GM19240 (cell line): ENCODE measurements around the gene IL6R.
"Not testable (repeated sequence)": the region's sequence is repeated elsewhere in the genome, so short reads cannot be mapped to it uniquely, and the experiment has no call there.

Experiments
- DNase-seq: peaks from one replicate; pipeline ENCODE4 v3.0.0; 2011; ENCODE audit warnings: low spot score; ENCODE audit not compliant: insufficient read length

The IL6R gene

DNA sequence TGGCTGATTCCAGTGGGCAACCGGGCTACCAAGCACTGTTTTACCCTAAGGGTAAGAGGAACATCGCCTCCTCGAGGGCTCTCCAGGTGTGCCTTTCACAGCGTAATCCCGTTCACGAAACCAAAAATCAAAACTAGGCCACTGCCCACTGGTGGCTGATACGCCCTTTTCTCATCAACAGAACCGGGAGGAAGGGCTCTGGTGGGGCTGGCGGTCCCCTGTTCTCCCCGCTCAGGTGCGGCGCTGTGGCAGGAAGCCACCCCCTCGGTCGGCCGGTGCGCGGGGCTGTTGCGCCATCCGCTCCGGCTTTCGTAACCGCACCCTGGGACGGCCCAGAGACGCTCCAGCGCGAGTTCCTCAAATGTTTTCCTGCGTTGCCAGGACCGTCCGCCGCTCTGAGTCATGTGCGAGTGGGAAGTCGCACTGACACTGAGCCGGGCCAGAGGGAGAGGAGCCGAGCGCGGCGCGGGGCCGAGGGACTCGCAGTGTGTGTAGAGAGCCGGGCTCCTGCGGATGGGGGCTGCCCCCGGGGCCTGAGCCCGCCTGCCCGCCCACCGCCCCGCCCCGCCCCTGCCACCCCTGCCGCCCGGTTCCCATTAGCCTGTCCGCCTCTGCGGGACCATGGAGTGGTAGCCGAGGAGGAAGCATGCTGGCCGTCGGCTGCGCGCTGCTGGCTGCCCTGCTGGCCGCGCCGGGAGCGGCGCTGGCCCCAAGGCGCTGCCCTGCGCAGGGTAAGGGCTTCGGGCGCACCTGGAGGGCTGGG, at the start of gene IL6R:
TSS of gene IL6R (plus strand) at position 360 of the 763 bp plus-strand sequence. CDS start at position 647, 287 bp downstream.
- no peak for DNase-seq

DNA sequence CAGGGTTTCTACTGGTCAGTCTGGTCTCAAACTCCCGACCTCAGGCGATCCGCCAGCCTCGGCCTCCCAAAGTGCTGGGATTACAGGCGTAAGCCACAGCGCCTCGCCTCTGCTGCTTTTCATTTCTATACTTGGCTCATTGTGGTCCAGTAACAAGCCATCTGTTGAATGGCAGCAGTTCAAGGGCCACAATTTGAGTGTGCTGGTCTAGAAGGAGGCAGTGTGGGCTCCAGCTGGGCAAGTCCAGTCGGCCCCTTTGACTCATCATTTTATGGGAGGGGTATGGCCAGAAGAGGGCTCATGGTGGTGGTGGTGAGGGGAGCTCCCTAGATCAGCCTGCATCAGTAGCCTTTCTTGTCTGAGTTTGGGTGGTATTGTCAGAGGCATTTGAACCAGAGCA, 46.6 kb upstream of the IL6R start:
- DNase-seq: no peak

DNA sequence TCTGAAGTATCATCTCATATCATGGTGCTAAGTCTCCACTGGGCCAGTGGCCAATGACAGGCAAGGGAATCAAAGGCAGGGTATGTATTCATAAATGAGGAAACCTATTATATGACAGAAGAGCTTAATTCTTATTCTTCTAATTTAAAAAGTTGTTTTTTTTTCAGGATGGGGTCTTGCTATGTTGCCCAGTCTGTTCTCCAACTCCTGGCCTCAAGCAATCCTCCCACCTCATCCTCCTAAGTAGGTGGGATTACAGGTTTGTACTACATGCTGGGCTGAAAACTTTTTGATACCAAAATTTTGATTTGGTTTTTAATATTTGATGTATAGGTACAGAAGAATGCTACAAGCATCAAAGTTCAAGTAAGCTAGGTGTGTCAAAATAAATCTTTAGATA, 44.9 kb upstream of the IL6R start:
- no peak for DNase-seq

DNA sequence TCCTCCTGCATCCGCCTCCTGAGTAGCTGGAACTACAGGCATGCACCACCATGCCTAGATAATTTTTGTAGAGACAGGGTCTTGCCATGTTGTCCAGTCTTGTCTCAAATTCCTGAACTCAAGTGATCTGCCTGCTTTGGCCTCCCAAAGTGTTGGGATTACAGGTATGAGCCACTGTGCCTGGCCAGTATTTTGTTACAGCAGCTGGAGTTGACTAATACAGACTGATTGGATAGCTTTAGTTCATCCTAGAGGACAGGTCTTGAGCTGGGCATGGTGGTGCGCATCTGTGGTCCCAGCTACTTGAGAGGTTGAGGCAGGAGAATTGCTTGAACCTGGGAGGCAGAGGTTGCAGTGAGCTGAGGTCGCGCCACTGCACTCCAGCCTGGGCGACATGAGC, 44.3 kb upstream of the IL6R start:
- not testable (repeated sequence) for DNase-seq

DNA sequence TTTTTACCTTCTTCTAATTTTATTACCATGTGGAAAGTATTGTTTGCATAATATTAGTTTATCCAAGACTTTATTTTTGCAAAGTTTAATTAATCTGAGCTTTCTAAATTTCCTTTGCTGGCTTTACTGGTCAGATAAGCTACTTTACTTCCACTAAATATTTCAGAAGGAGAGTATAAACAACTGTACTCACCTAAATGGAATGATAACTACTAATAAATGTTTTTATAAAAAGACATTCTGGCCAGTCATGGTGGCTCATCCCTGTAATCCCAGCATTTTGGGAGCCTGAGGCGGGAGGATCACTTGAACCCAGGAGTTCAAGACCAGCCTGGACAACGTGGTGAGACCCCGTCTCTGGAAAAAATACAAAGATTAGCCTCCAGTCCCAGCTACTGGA, 43.8 kb upstream of the IL6R start:
- DNase-seq: no peak

DNA sequence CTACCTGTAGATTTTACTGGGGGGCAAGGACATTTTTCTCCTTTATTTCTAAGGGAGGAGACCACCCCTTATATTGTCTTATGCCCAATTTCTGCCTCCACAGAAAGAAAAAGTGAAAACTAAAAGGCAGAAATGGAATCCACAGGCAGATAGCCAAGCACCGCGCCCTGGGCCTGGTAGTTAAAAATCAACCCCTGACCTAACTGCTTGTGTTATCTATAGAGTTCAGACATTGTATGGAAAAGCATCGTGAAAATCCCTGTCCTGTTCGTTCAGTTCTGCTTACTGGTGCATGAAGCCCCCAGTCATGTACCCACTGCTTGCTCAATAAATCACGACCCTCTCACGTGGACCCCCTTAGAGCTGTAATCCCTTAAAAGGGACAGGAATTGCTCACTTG, 33.7 kb upstream of the IL6R start:
- no peak for DNase-seq

DNA sequence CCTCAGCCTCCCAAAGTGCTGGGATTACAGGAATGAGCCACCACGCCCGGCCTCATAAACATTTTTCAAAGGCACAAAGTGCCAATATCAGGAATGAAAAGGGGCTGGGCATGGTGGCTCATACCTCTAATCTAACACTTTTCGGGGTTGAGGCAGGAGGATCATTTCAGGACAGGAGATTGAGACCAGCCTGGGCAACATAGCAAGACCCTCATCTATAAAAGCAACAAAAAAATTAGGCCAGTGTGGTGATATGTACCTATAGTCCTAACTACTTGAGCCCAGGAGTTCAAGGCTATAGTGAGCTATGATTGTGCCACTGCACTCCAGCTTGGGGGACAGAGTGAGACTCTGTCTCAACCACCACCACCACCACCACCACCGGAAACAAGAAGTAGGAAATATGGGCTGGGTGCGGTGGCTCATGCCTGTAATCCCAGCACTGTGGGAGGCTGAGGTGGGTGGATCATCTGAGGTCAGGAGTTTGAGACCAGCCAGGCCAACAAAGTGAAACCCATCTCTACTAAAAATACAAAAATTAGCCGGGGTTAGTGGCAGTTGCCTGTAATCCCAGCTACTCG, 31.3 kb upstream of the IL6R start:
- DNase-seq: not testable (repeated sequence)

DNA sequence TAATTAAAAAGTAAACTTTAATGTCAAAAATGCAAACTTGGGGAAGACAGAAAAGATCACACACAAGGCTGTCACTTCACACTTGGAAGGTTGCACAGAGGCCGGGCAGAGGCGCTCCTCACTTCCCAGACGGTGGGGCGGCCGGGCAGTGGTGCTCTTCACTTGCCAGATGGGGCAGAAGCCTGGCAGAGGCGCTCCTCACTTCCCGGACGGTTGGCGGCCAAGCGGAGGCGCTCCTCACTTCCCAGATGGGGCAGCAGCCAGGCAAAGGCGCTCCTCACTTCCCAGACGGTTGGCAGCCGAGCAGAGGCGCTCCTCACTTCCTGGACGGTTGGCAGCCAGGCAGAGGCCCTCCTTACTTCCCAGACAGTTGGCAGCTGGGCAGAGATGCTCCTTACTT, 25.8 kb upstream of the IL6R start:
- DNase-seq: no peak

DNA sequence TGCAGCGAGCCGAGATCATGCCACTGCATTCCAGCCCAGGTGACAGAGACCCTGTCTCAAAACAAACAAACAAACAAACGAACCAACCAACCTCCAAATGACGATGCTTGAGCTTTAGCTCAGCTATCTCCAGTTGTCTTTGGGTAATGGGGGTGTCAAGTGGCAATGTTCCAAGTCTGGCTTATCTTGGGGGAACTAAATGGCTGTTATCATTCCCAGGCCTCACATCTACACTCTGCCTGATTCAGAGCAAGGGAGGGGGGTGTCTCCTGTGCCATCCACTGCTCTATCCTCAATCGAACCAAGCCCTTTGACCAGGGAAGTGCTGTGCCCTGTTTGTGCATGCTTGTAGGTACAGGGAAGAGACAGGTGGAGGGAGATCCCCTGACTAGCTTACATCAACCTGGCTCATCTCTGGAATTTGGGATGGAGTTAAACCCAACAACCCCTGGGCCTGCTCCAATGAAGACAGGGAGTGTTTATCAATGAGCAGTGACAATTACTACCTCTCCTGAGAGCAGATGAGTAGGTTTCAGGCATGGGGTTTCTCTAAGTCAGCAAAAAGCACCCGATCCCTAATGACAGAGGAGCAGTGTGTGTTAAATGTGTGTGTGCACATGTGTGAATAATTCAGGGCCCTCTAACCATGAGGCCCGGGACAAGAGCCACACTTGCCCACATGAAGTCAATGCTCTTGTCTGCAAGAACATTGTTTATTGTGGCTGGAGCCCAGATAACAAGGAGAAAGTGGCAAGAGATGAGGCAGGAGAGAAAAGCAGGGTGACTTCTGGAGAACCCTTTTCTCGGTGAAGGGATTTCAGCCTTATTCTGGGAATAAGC, 20.3 kb upstream of the IL6R start:
- DNase-seq: no peak

DNA sequence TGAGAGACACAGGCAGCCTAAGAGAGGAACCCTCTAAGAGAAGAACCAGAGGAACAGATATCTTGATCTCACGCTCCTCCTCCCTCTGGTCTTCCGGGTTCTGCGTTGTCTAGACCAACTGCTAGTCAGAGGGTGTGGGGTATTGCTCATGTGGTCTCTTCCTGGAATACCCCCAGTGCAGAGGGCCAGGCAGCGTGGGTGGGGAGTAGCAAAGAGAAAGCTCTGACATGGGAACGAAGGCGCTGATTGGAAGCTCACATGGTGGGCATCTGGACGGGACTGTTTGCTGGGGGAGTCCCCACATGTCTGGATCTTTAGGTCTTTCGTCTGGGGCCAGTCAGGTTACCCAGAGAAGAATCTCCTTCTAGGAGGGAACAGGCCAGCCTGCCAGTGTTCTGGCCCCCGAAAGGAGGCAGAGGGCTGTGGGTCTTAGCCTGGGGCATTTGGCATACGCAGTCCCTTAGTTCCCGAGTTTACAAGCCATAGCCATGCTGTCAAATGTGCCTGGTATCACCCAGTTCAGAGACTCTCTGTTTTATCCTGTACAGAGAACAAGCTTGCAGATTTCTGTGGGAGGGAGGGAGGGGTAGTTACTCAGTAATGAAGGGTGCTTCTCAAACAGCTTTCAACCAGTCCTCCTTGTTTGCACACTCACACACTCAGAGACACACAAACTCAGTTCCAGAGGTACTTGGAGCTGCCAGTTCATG, 18.3 kb upstream of the IL6R start:
- no peak for DNase-seq

DNA sequence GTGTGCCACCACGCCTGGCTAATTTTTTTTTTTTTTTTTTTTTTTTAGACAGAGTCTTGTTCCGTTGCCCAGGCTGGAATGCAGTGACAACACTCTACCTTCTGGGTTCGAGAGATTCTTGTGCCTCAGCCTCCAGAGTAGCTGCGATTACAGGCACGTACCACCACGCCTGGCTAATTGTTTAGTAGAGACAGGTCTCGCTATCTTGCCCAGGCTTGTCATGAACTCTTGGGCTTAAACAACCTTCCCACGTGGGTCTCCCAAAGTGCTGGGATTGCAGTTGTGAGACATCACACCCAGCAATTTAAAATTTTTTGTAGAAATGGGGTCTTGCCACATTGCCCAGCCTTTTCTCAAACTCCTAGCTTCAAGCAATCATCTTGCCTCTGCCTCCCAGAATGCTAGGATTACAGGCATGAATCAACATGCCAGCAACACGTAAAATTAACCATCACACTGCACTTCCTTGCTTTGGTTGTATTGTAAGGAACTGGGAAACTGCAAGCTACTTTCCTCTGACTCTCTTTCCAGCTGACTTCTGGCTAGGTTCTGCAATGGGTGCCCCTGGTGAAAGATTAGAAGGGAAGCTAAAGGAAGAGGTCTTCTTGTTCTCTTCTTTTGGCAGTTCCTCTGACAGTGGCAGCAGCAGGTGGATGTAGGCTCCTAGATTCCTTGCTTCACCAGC, 13.9 kb upstream of the IL6R start:
- no peak for DNase-seq

DNA sequence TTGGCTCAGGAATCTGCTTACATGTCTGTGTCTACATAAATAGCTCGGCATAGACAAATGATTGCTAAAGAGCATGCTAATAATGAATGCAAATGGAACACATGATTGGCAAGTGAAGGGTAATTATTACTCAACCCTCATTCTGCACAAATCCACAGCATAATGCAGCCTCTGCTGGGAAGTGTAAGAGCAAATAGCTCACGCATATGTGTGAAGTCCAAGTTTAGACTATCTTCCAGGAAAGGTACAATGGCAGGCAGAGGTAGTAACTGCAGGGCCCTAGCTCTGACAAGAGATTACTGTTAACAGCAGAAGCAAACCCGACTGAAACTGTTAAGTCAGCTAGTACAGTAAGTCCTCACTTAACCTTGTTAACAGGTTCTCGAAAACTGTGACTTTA, 7.0 kb upstream of the IL6R start:
- no peak for DNase-seq

DNA sequence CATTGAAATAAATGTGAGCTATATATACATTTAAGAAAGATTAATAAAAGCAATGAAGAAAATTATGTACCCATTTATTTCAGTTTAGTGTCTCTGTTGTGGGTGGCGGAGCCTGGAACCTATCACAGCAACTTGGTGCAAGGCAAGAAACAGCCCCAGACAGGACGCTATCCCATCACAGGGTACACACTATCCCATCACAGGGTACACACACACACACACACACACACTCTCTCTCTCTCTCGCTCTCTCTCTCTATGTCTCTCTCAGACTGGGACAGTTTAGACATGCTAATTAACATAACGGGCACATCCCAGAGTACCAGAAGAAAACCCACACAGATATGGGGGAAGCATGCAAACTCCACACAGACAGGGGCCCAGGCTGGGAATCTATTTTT, 6.5 kb upstream of the IL6R start:
- no peak for DNase-seq

DNA sequence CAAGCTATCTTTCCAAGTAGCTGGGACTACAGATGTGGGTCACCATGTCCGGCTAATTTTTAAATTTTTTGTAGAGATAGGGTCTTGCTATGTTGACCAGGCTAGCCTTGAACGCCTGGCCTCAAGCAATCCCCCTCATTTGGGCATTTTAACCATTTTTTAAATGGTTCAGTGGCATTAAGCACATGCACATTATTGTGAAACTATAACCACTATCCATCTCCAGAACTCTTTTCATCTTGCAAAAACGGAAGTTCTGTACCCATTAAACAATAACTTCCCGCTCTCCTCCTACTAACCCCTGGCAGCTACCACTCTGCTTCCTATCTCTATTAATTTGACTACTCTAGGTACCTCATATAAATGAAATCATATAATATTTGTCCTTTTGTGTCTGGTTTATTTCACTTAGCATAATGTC, 4.8 kb upstream of the IL6R start:
- no peak for DNase-seq

DNA sequence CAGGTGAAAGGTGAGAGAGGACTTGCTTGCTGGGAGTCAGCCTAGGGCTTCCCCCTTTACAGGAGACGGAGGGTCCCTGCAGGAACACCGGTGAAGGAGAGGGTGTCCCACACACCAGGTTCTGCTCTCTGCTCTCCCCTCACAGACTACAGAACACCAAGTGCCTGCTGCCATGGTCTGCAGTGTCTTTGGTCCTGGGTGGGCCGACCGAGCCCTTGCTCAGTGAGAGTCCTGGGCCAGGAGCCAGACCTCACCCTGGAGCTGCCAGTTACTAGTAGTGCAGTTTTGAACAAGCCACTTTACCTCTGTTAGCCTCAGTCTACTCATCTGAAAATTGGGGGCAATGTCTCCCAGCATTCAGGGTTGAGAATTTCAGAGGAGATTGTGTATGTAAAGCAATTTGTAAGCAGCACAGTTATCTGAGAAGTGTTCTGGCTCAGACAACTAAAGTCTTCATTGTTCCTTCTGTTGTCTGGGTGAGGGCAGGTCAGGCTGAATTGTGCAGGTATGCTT, 2.7 kb upstream of the IL6R start:
- DNase-seq: no peak

DNA sequence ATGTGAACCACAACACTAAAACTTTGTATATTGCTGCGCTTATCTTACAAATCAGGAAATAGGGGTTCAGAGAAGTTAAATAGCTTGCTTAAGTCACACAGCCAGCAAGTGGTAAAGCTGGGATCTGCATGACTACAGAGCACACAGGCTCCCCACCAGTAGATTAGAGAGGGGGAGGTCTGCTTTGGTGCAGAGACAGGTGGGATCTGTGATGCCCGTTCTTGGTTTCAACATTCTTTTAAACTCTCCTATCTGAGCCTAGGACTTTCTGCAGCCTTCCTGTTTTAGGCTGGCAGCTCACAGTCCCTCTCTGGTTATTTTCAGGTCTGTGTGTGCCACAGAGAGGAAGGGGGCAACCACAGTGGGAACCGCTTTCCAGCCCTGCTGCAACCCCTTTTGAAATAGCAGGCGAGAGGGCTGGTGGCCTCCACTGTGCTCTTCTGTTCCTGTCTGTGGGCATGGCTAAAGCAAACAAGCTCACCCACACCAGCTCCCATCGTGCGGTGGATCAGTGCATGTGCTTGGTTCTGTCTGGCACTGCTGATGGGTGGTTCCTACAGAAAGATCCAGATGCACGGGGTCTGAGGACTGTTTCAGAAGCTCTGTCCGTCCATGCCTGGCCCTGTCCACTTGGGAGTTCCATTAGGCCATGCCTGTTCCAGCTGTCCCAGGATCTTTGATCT, 1.7 kb upstream of the IL6R start:
- no peak for DNase-seq

DNA sequence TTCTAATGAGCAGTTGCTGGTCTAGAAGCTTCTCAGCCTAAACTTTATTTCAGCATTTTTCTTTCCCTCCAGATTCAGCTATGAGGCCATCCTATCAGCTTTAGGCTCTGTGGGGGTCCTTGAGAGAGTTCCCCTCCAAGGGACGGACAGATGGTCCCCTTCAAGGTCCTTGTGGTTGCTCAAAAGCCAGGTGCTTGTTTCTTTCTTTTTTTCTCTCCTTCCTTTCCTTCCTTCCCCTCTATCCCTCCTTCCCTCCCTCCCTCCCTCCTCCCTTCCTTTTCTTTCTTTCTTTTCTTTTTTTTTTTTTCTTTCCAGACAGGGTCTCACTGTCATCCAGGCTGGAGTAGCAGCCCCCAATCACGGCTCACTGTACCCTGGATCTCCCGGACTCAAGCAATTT, 1.2 kb upstream of the IL6R start:
- no peak for DNase-seq

DNA sequence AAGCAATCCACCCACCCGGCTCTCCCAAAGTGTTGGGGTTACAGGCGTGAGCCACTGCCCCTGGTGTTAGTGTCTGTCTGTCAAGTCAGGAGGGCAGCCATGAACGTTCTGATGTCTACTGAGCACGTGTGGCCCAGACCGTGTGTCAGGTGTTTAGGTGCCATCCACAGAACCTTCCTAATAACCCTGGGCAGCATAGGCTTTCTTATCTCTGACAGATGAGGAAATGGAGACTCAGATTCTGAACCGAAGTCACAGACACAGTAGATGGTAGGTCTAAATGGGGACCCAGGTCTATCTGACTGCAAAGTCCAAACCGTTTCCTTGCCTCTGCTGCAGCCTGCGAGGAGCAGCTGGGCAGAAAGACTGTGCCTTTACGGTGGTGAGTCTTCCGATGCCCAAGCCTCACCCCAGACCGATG, 622 bp upstream of the IL6R start:
- DNase-seq: no peak

DNA sequence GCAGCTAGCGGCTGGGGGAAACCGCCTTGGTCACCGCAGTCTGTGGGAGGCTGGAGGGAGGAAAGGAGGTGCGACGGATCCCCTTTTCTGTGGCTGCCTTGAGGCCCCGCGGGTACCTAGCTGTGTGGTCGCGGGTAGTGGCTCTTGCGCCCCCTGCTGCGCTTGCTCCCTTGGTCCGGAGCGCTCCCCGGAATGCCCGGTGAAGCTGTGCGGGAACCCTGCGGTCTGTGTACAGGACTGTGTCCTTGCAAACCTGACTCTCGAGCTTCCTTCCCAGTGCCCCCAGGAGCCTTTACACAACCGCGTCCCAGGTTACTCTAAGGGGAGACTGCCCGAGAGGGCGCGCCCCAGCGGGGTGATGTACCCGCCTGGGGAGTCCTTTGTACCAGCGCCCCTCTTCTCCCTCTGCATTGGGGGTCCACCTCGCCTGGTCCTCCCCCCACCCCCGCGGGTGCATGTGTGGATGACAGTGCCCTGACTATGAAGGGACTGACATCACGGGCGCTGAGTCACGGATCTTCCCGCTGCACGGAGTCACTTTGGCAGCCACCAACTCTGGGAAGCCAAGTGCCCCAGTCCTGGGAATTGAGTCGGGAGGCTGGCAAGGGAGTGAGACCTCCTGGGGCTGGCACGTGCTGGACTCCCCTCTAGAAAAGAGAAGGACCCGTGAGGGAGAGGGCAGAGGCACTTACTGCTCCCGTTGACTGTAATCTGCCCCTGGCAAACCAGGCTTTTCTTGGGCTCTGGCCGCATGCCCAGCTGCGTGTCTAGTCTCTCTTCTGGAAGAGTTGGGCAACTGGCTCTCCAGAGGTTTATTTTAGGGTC, 816 bp downstream of the IL6R start:
- DNase-seq: no peak

DNA sequence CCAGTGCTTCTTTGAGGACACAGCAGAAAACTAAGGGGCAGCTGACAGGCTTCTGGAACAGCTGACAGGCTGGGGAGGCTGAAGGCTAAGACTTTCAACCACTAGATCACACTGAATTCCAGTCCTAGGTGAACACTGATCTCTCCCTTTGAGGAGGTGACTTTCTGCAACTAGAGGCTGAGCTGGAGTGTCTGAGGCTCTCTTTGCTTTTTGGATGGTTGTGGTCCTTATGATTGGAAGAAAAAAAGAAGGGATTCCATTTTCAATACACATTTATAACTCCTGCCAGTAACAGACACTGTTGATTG, 1.4 kb downstream of the IL6R start:
- no peak for DNase-seq
